GM18505 (cell line): ENCODE measurements around the gene RHOG.

ENCODE experiments used
- ATAC-seq: cut with Tn5 transposase; IDR thresholded peaks from one replicate; pipeline ENCODE4 v1.9.1; 2021; ENCODE audit not compliant: unreplicated experiment
- POLR2A ChIP-seq: IDR thresholded peaks from 4 replicates; pipeline ENCODE4 v1.6.1; 2011; ENCODE audit warnings: borderline replicate concordance; ENCODE audit not compliant: insufficient read depth, insufficient read length; ENCODE audit errors: extremely low read depth

The RHOG gene

DNA sequence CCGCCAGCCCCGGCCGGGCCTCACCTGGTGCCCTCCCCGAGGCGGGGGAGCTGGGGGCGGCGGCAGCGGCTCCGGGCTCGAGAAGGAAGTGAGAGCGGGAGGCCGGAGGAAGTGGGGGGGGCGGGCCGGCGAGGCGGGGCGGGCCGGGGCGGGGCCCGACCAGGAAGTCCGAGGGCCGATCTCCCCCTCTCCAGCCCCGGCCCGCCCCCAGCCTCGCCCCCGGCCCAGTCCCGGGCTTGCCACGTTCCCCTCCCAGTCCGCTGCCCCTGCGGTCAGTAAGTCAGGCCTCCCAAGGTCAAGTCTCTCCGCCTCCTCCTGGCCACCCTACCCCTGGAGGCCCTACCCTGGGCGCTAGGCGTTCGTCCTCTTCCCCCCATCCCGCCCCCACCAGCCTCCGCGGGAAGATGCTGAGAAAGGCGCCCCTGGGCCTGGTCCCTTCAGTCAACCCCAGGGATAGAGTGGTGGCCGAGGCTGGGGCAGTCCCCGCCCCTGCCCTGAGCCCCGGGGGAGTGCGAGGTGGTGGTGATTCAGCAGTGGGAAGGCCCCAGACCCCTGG, at the start of gene RHOG:
RHOG (minus strand) TSS at position 90 of the 556 bp plus-strand sequence. CDS start 12,821 bp downstream, outside the sequence.
- ATAC-seq, result peak; percentile 43
- TF ChIP-seq POLR2A, result peak; percentile 66

DNA sequence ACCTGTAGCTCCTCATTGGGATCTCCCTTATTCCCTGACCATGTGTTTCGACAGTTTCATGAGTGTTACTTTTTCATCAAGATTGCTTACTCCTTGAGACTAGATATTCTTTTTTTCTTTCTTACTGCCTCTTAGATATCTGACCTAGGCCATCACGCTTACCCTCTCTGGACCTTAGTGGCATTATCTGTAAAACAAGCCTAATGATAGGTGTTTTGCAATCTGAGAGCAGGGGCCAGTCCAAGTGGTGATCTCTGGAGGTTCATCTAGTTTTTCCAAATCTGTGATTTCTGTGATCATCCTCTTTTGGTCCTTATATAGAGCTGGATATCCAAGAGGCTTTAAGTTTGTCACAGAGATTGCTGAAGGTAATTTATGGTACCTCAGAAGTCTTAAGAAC, 49.3 kb upstream of the RHOG start:
- no peak for TF ChIP-seq POLR2A
- ATAC-seq, result no peak

DNA sequence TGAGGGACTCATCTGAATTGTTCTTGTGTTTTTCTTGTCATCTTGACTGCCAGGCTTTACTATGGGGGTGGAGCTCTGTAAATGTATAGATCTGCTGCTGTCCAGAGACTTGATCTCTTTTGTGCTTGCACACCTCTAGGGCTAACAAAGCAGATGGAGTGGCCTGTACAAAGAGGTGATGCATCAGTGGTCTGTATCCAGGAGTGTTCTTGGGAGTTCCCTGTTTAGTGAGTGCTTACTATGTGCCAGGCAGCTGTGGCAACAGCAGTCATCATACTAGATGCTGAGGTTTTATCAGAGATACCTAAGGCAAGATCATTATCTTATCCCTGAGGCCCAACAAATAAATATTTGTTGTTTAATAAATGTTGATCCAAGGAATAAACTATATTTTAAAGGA, 48.1 kb upstream of the RHOG start:
- no peak for TF ChIP-seq POLR2A
- no peak for ATAC-seq

DNA sequence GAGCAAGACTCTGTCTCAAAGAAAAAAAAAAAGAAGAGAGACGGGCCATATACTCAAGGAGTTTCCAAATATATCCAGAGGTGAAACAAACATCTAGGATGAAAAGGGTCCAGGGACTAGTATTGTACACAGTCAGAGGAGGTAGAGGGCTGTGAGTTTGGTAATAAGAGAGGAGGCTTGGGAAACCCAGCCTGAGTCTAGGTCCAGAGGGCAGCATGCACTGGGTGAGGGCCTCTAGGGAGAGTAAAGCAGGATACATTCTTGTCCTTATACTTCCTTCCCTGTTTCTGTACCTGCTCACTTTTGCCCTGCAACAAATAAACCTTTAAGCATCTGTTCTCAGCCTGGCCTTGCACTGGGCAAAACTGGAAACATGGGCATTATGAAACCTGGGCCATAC, 46.2 kb upstream of the RHOG start:
- no peak for TF ChIP-seq POLR2A
- ATAC-seq, result no peak

DNA sequence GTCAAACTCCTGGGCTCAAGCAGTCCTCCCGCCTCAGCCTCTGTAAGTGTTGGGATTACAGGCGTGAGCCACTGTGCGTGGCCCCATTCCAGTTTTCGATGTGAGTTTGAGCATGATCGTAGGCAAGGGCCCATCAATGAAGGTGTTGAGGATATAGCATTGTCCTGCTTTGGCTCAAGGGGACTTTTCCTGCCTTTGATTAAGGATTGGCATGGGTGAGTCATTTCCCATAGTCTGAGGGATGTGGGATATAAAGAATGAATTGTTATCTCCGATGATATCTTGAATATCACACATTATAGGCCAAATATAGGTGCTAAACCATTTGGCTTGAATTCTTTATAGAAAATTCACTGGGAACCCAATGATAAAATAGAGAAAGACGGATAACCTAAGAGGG, 45.1 kb upstream of the RHOG start:
- TF ChIP-seq POLR2A, result no peak
- no peak for ATAC-seq

DNA sequence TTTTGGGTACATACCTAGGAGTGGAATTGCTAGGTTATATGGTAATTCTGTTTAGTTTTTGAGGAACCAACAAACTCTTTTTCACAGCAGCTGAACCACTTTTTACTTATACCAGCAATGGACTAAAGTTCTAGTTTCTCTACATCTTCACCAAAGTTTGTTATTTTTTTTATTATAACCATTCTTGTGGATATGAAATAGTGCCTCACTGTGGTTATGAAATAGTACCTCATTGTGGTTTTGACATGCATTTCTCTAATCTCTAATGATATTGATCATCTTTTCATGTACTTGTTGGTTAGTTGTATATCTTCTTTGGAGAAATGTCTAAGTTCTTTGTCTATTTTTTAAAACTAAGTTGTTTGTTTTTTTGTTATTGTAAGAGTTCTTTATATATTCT, 41.9 kb upstream of the RHOG start:
- no peak for ATAC-seq
- TF ChIP-seq POLR2A, result no peak

DNA sequence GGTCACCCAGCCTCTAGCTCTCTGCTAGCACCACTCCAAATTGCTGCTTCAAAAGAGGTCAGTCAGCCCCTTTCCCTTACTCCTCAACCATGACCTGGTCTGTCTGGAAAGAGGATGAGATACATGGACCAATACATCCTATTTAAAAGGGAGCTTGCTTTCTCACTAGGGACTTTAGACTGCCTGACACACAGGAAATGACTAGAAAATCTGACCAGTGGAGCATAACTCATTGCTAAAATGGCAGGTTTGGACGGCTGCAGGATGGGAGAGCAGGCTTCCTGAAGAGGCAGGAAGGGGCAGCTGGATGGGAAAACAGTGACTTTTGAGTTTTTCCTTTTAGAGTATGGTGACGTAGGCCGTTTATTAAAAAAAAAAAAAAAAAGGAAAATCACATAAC, 40.0 kb upstream of the RHOG start:
- no peak for ATAC-seq
- no peak for TF ChIP-seq POLR2A

DNA sequence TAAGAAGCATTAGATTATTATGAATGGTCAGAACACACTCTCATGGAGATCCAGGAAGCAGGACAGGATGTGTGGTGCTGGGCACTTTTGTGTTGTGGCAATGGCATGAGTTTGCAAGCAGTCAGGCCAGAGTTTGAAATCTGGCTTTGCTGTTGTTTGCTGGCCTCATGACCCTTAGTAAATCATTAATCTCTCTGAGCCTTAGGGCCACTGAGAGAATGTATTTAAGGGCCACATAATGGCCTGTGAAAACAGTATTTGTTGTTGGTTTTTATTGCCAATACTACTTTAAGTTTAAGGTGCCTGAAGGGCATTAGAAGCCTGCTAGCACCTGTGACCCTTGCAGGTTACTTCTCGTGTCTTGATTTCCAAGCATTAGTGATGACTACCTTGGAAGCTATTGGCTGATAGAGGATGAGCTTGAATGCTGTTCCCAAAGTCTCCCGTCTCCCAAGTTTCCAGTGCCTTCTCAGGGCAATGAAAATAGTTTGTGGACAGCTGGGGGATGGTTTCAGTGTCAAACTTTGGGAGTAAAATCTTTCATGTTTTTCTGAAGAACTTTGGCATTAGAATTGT, 39.3 kb upstream of the RHOG start:
- no peak for TF ChIP-seq POLR2A
- ATAC-seq, result no peak

DNA sequence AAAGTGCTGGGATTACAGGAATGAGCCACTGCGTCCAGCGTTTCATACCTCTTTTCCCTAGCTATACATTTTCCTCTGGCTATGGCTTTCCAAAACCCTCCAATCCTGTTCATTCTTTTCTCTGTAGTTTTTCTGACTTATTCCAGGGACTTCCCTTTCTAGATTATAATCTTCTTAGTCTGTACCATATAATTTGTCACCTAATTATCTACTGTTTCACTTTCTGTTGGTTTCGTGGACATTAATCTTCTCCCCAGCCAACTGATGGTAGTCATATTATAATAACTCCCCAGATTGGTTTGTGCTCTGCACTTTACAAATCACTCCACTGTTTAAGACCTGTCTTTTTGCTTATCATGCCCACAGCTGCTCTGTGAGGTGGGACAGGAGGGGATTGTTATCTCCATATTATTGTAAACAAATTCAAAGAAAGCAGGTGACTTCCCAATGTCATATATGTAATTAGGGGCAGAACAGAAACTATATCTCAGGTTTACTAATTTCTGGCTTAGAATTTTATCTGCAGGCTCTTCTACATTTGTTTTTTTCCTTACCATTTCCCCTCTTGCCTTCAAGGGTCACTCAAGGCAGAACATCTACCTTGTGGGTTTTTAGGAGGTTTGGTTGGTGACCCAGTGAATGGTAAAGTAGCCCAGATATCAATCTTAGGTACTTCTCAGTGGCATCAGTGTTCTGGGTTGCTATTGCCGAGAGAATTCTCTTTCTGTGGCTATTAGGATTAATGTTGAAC, 38.6 kb upstream of the RHOG start:
- no peak for ATAC-seq
- TF ChIP-seq POLR2A, result no peak

DNA sequence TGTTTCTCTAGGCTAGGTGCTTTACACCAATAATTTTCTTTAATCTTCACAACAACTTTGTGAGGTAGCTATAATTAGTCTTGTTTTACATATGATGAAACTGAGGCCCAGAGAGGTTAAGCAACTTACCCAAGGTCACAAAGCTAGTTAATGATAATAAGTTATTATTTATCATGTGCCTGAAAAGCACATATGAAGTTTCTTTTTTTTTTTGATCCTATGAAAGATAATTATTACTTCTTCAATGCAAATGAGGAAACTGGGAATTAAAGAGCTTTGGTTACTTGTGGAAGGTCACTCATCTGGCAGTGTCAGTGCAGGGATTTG, 37.5 kb upstream of the RHOG start:
- ATAC-seq, result no peak
- no peak for TF ChIP-seq POLR2A

DNA sequence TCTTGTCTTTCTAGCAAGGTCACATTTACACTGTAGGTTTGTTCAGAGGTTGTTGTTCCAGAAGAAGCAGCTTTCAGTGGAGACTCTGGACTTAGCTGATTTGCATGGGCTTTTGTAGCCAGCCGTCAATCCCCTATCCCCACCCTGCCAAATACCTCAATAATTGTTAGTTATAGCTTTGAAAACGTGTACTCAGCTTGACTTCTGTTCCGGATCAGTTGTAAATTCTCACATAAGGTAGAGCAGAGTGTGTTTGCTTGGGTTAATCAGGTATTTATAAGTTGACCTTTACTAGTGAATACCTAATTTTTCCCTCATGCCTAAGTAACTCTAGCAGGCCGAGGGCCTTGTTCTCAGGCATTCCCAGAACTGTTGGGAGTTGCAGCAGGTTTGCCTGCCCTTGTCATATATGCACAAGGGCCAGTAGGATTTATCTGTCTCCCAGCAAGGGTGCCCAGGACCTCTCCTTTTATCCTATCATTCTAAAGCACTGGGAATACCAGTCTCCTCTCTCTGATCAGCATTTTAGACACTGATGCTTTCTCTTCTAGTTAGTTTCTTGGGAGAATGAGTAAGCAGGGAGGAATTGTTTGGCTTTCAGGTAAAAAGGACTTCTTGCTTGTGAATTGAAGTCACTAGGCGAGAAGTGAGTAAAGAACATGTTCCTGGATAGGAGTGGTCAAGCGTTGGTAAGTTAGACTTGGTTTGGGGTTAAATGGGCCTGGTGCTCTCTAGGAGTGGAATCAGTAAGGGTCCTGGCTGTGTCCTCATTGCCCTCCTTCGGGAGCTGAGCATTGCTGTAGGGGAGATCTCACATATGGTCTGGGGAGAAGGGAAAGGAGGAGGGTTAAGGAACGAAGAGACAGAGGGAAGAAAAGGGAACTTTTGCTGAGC, 36.9 kb upstream of the RHOG start:
- ATAC-seq, result no peak
- TF ChIP-seq POLR2A, result no peak

DNA sequence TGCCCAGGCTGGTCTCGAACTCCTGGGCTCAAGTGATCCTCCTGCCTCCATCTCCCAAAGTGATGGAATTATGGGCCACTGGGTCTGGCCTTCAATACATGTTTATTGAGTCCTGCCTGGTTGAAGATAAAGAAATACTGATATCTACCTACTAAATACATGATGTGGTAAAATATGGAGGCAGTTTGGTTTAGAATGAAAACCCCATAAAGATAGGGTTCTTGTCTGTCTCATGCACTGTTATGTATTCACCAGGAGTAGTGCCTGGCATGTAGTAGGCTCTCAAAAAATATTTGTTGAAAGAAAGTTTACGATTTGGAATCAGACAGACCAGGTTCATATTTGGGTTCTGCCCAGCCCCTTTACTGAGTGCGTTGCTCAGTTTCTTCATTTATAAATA, 35.9 kb upstream of the RHOG start:
- TF ChIP-seq POLR2A, result no peak
- no peak for ATAC-seq

DNA sequence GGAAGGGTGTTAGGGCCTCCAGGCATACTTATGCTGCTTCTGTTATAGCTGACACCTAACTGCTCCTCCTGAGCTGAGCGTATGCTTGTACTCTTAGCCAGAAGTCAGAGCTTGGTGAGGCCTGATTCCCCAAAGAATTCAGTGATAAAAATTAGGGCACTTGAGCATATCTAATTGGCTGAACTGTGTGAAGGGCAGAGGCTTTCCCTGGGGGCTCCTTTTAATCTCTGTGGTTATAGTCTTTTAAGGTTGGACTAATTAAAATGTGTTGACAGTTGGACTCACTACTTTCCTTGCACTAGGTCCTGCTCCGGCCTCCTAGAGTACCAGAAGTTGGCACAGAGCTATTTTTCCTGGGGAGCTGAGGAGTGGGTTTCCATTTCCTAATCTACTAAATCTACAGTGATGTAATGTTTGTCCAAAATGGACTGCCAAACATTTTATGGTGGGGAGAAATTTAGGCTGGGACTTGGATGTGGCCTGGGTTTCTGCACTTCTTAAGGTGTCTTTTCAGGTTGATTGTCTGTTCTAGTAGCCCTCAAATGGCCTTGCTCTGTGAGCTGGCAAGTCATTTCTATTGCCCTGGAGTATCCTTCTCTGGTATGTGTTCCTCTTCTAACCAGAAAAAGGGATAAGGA, 33.1 kb upstream of the RHOG start:
- TF ChIP-seq POLR2A, result no peak
- no peak for ATAC-seq
